Endothelial cell of umbilical vein (primary cell): ENCODE results near the gene CCNB1IP1. TPM values are rescaled to one million over a fixed set of nuclear protein-coding genes. Genes with fewer than 3 reads are reported as not detected.

Experiments used
- BruUV-seq: library from RNA; stranded (reverse); fragments of 400-500 nt; replicated peaks from 2 replicates; lab custom pipeline; 2021; lab: Mats Ljungman, UMichigan
- CTCF ChIA-PET: fragments of 300-600, 350-600 bp; sonication (Branson Sonifier 250); formaldehyde crosslinking; loops from one replicate; lab custom pipeline; 2021; ENCODE audit warnings: antibody characterized with exemption, inconsistent platforms; lab: Charles Lee
- POLR2A ChIA-PET: fragments of 300-600, 350-600 bp; sonication (Branson Sonifier 250); formaldehyde crosslinking; loops from one replicate; lab custom pipeline; 2021; ENCODE audit warnings: antibody characterized with exemption, inconsistent platforms; lab: Charles Lee
- DNase-seq: peaks from one replicate; pipeline ENCODE4 v3.0.0-alpha.2; 2011; ENCODE audit warnings: low read depth, low spot score
- FAIRE-seq: peaks from 2 replicates; lab custom pipeline; 2011; peaks lifted over from hg19 to GRCh38; lab: Jason Lieb, UNC
- H2AFZ ChIP-seq: 2 replicates; pipeline ENCODE4 v1.6.0; 2012; ENCODE audit warnings: low read depth, low read length, control low read depth, inconsistent platforms
- H3K27ac ChIP-seq: 2 replicates; pipeline ENCODE4 v1.5.1; 2011; ENCODE audit warnings: low read depth, mild to moderate bottlenecking, control low read depth, low read length, moderate library complexity; ENCODE audit not compliant: insufficient read depth
- H3K27me3 ChIP-seq, 2 experiments: 2 replicates each; pipeline versions ENCODE4 v1.6.0 to v1.6.1; 2011; ENCODE audit warnings: low read length in 2 of 2, mixed read lengths in 1 of 2; ENCODE audit not compliant: control insufficient read depth in 2 of 2, insufficient read depth in 2 of 2
- H3K36me3 ChIP-seq, 2 experiments: 2 replicates in 1 of 2; 3 replicates in 1 of 2; pipeline ENCODE4 v1.5.1; 2011; ENCODE audit warnings: low read length in 2 of 2, mild to moderate bottlenecking in 1 of 2, moderate library complexity in 1 of 2; ENCODE audit not compliant: control insufficient read depth in 2 of 2, insufficient read depth in 2 of 2; ENCODE audit errors: extremely low read depth in 1 of 2
- H3K4me1 ChIP-seq: 3 replicates; pipeline ENCODE4 v1.5.1; 2011; ENCODE audit warnings: mild to moderate bottlenecking, low read length; ENCODE audit not compliant: control insufficient read depth, insufficient read depth; ENCODE audit errors: extremely low read depth
- H3K4me2 ChIP-seq: 2 replicates; pipeline ENCODE4 v1.6.1; 2011; ENCODE audit warnings: low read length, control low read depth, mixed read lengths; ENCODE audit not compliant: insufficient read depth
- H3K4me3 ChIP-seq, 3 experiments: fragments of 200-600 bp in 1 of 3; sonication (generic), shearing (Covaris generic) in 1 of 3; replicated peaks in 1 of 3; 2 replicates each; pipeline ENCODE4 v1.5.1; 2011 to 2016; ENCODE audit warnings: control low read depth in 3 of 3, low read length in 3 of 3, mild to moderate bottlenecking in 2 of 3, inconsistent platforms in 1 of 3, low read depth in 1 of 3, moderate library complexity in 1 of 3; ENCODE audit not compliant: insufficient read depth in 1 of 3
- H3K79me2 ChIP-seq: 2 replicates; pipeline ENCODE4 v1.6.0; 2012; ENCODE audit warnings: low read length, inconsistent platforms; ENCODE audit not compliant: control insufficient read depth, insufficient read depth
- H3K9ac ChIP-seq: replicated peaks from 2 replicates; pipeline ENCODE3; 2011; ENCODE audit warnings: low read length, control low read depth; ENCODE audit not compliant: insufficient read depth; ENCODE audit errors: extremely low read depth
- H3K9me1 ChIP-seq: replicated peaks from 3 replicates; pipeline ENCODE4 v1.6.0; 2011; ENCODE audit warnings: mild to moderate bottlenecking, low read length; ENCODE audit not compliant: control insufficient read depth, insufficient read depth; ENCODE audit errors: extremely low read depth
- H3K9me3 ChIP-seq: replicated peaks from 2 replicates; pipeline ENCODE4 v1.5.1; 2012; ENCODE audit warnings: low read length, inconsistent platforms; ENCODE audit not compliant: control insufficient read depth, insufficient read depth
- H4K20me1 ChIP-seq: replicated peaks from 2 replicates; pipeline ENCODE3; 2011; ENCODE audit warnings: mild to moderate bottlenecking, low read length; ENCODE audit not compliant: control insufficient read depth, insufficient read depth; ENCODE audit errors: extremely low read depth
- CTCF ChIP-seq, 2 donors: IDR thresholded peaks; 1 replicate in 1 of 2; 2 replicates in 1 of 2; pipeline ENCODE4 v1.5.1; 2011; ENCODE audit warnings: low read length in 2 of 2, mild to moderate bottlenecking in 2 of 2, moderate library complexity in 2 of 2, control low read depth in 1 of 2, inconsistent platforms in 1 of 2, low read depth in 1 of 2; ENCODE audit not compliant: insufficient read depth in 1 of 2; ENCODE audit errors: extremely low read depth in 1 of 2
- GATA2 ChIP-seq: IDR thresholded peaks from 2 replicates; pipeline ENCODE4 v1.7.0; 2011; ENCODE audit warnings: low read depth, mild to moderate bottlenecking, moderate library complexity, mixed read lengths, low read length; ENCODE audit not compliant: insufficient read length, insufficient read depth
- JUN ChIP-seq: IDR thresholded peaks from 2 replicates; pipeline ENCODE4 v1.6.1; 2011; ENCODE audit warnings: borderline replicate concordance, low read depth; ENCODE audit not compliant: insufficient read length, insufficient read depth
- MAX ChIP-seq: IDR thresholded peaks from 2 replicates; pipeline ENCODE4 v1.6.1; 2011; ENCODE audit not compliant: insufficient read depth, insufficient read length
- MYC ChIP-seq: IDR thresholded peaks from one replicate; pipeline ENCODE4 v1.6.1; 2011; ENCODE audit warnings: mild to moderate bottlenecking, low read depth, low read length
- POLR2A ChIP-seq: IDR thresholded peaks from 2 replicates; pipeline ENCODE4 v1.6.1; 2012; ENCODE audit warnings: low read depth, mild to moderate bottlenecking, control low read depth, low read length
- POLR2AphosphoS5 ChIP-seq: IDR thresholded peaks from 2 replicates; pipeline ENCODE4 v1.6.1; 2012; ENCODE audit warnings: low read depth, mild to moderate bottlenecking, control low read depth, low read length, moderate library complexity; ENCODE audit not compliant: insufficient read depth
- dilution Hi-C: fragments of 300-500 bp; cut with MboI; formaldehyde crosslinking; loops from one replicate; pipeline ENCODE4 v1.15.0; 2019; ENCODE audit warnings: low sequenced_read_pairs; ENCODE audit not compliant: extremely low pct_ligation_motif_present
- intact Hi-C: fragments of 100-400 bp; cut with micrococcal nuclease; formaldehyde crosslinking; loops from one replicate; pipeline ENCODE4 v1.10.0; 2022
- polyA plus RNA-seq, 4 experiments: library from polyadenylated mRNA; depleted of rRNA in 3 of 4; stranded (reverse) in 3 of 4; unstranded in 1 of 4; fragments of >200 nt; gene quantifications; 2 replicates each; pipeline versions ENCODE4 v1.2.1 to v1.2.3, GENCODE V29; 2011 to 2012; ENCODE audit warnings: missing spikeins in 1 of 4
- total RNA-seq: library from RNA; stranded (reverse); gene quantifications from 2 replicates; pipeline ENCODE4 v1.2.3, GENCODE V29; 2021

Gene CCNB1IP1
- total and polyA plus RNA-seq, 2 donors (not counting 3 experiments of a cell fraction or from before 2014, with no cell fraction given), result 32.7 to 35.5 TPM

- FAIRE-seq (no peak), DNase-seq (no peak)
- ChIA-PET CTCF (interaction anchor here (0.9 to 5.9 kb wide), 11 partner anchors 12 to 362 kb away, joined by 3 to 83 read pairs (median 8); partner anchors contain the start of genes APEX1, OSGEP, PARP2 and PIP4P1), POLR2A (interaction anchor here (1.3 kb wide), 1 partner anchor 14 kb away, joined by 8 read pairs; the partner anchor contains the start of gene PARP2)
- no peaks in the 10 kb centered on the region for H3K27me3 ChIP-seq
- H3K4me3 ChIP-seq, result no peak overlapping the region
- dilution Hi-C loops (no loop called here), intact Hi-C loops (no loop called here)
- H3K79me2 ChIP-seq, result peaks cover 62% of the 10 kb centered on the region
- no peaks in the 10 kb centered on the region for H3K9me3 ChIP-seq
- no TSS peak for BruUV-seq
- no peak overlapping the region for H2AFZ ChIP-seq
- H3K27ac ChIP-seq, result no peak overlapping the region
- H3K4me1 ChIP-seq, result peaks cover 25% of the 10 kb centered on the region
- TF ChIP-seq JUN, result no peak
- TF ChIP-seq GATA2, result no peak
- no peak for TF ChIP-seq POLR2AphosphoS5
- no peak for TF ChIP-seq POLR2A
- TF ChIP-seq CTCF (IDR thresholded peaks at IDR 0.05; ENCODE audit: extremely low read depth in 1 of 2, insufficient read depth in 1 of 2, low read depth in 1 of 2, low read length in 2 of 2), result no peak
- TF ChIP-seq MAX, result no peak
- no peak for TF ChIP-seq MYC
- H3K36me3 ChIP-seq, result peaks cover 2 to 26% of the 10 kb centered on the region in 2 experiments
- no peak overlapping the region for H3K4me2 ChIP-seq
- no peaks in the 10 kb centered on the region for H3K9me1 ChIP-seq
- no peak overlapping the region for H3K9ac ChIP-seq
- no peaks in the 10 kb centered on the region for H4K20me1 ChIP-seq
Observed at GRCh38 chr14:20328705-20329104, 4.4 kb downstream of the CCNB1IP1 start.
